Endothelial cell of umbilical vein (primary cell): ENCODE results near the gene ERAL1. TPM values are rescaled to one million over a fixed set of nuclear protein-coding genes. Genes with fewer than 3 reads are reported as not detected.

Experiments used
- BruUV-seq: library from RNA; stranded (reverse); fragments of 400-500 nt; replicated peaks from 2 replicates; lab custom pipeline; 2021; lab: Mats Ljungman, UMichigan
- CTCF ChIA-PET: fragments of 300-600, 350-600 bp; sonication (Branson Sonifier 250); formaldehyde crosslinking; loops from one replicate; lab custom pipeline; 2021; ENCODE audit warnings: antibody characterized with exemption, inconsistent platforms; lab: Charles Lee
- POLR2A ChIA-PET: fragments of 300-600, 350-600 bp; sonication (Branson Sonifier 250); formaldehyde crosslinking; loops from one replicate; lab custom pipeline; 2021; ENCODE audit warnings: antibody characterized with exemption, inconsistent platforms; lab: Charles Lee
- DNase-seq: peaks from one replicate; pipeline ENCODE4 v3.0.0-alpha.2; 2011; ENCODE audit warnings: low read depth, low spot score
- FAIRE-seq: peaks from 2 replicates; lab custom pipeline; 2011; peaks lifted over from hg19 to GRCh38; lab: Jason Lieb, UNC
- H2AFZ ChIP-seq: 2 replicates; pipeline ENCODE4 v1.6.0; 2012; ENCODE audit warnings: low read depth, low read length, control low read depth, inconsistent platforms
- H3K27ac ChIP-seq: 2 replicates; pipeline ENCODE4 v1.5.1; 2011; ENCODE audit warnings: low read depth, mild to moderate bottlenecking, control low read depth, low read length, moderate library complexity; ENCODE audit not compliant: insufficient read depth
- H3K27me3 ChIP-seq, 2 experiments: 2 replicates each; pipeline versions ENCODE4 v1.6.0 to v1.6.1; 2011; ENCODE audit warnings: low read length in 2 of 2, mixed read lengths in 1 of 2; ENCODE audit not compliant: control insufficient read depth in 2 of 2, insufficient read depth in 2 of 2
- H3K36me3 ChIP-seq, 2 experiments: 2 replicates in 1 of 2; 3 replicates in 1 of 2; pipeline ENCODE4 v1.5.1; 2011; ENCODE audit warnings: low read length in 2 of 2, mild to moderate bottlenecking in 1 of 2, moderate library complexity in 1 of 2; ENCODE audit not compliant: control insufficient read depth in 2 of 2, insufficient read depth in 2 of 2; ENCODE audit errors: extremely low read depth in 1 of 2
- H3K4me1 ChIP-seq: 3 replicates; pipeline ENCODE4 v1.5.1; 2011; ENCODE audit warnings: mild to moderate bottlenecking, low read length; ENCODE audit not compliant: control insufficient read depth, insufficient read depth; ENCODE audit errors: extremely low read depth
- H3K4me2 ChIP-seq: 2 replicates; pipeline ENCODE4 v1.6.1; 2011; ENCODE audit warnings: low read length, control low read depth, mixed read lengths; ENCODE audit not compliant: insufficient read depth
- H3K4me3 ChIP-seq, 3 experiments: fragments of 200-600 bp in 1 of 3; sonication (generic), shearing (Covaris generic) in 1 of 3; replicated peaks in 1 of 3; 2 replicates each; pipeline ENCODE4 v1.5.1; 2011 to 2016; ENCODE audit warnings: control low read depth in 3 of 3, low read length in 3 of 3, mild to moderate bottlenecking in 2 of 3, inconsistent platforms in 1 of 3, low read depth in 1 of 3, moderate library complexity in 1 of 3; ENCODE audit not compliant: insufficient read depth in 1 of 3
- H3K79me2 ChIP-seq: 2 replicates; pipeline ENCODE4 v1.6.0; 2012; ENCODE audit warnings: low read length, inconsistent platforms; ENCODE audit not compliant: control insufficient read depth, insufficient read depth
- H3K9ac ChIP-seq: replicated peaks from 2 replicates; pipeline ENCODE3; 2011; ENCODE audit warnings: low read length, control low read depth; ENCODE audit not compliant: insufficient read depth; ENCODE audit errors: extremely low read depth
- H3K9me1 ChIP-seq: replicated peaks from 3 replicates; pipeline ENCODE4 v1.6.0; 2011; ENCODE audit warnings: mild to moderate bottlenecking, low read length; ENCODE audit not compliant: control insufficient read depth, insufficient read depth; ENCODE audit errors: extremely low read depth
- H3K9me3 ChIP-seq: replicated peaks from 2 replicates; pipeline ENCODE4 v1.5.1; 2012; ENCODE audit warnings: low read length, inconsistent platforms; ENCODE audit not compliant: control insufficient read depth, insufficient read depth
- H4K20me1 ChIP-seq: replicated peaks from 2 replicates; pipeline ENCODE3; 2011; ENCODE audit warnings: mild to moderate bottlenecking, low read length; ENCODE audit not compliant: control insufficient read depth, insufficient read depth; ENCODE audit errors: extremely low read depth
- EZH2 ChIP-seq: IDR thresholded peaks from 2 replicates; pipeline ENCODE4 v1.6.1; 2012; ENCODE audit warnings: borderline replicate concordance, low read depth, mild to moderate bottlenecking, moderate library complexity, low read length, inconsistent platforms; ENCODE audit not compliant: severe bottlenecking
- GATA2 ChIP-seq: IDR thresholded peaks from 2 replicates; pipeline ENCODE4 v1.7.0; 2011; ENCODE audit warnings: low read depth, mild to moderate bottlenecking, moderate library complexity, mixed read lengths, low read length; ENCODE audit not compliant: insufficient read length, insufficient read depth
- MYC ChIP-seq: IDR thresholded peaks from one replicate; pipeline ENCODE4 v1.6.1; 2011; ENCODE audit warnings: mild to moderate bottlenecking, low read depth, low read length
- POLR2A ChIP-seq: IDR thresholded peaks from 2 replicates; pipeline ENCODE4 v1.6.1; 2012; ENCODE audit warnings: low read depth, mild to moderate bottlenecking, control low read depth, low read length
- POLR2AphosphoS5 ChIP-seq: IDR thresholded peaks from 2 replicates; pipeline ENCODE4 v1.6.1; 2012; ENCODE audit warnings: low read depth, mild to moderate bottlenecking, control low read depth, low read length, moderate library complexity; ENCODE audit not compliant: insufficient read depth
- dilution Hi-C: fragments of 300-500 bp; cut with MboI; formaldehyde crosslinking; loops from one replicate; pipeline ENCODE4 v1.15.0; 2019; ENCODE audit warnings: low sequenced_read_pairs; ENCODE audit not compliant: extremely low pct_ligation_motif_present
- intact Hi-C: fragments of 100-400 bp; cut with micrococcal nuclease; formaldehyde crosslinking; loops from one replicate; pipeline ENCODE4 v1.10.0; 2022
- polyA plus RNA-seq, 4 experiments: library from polyadenylated mRNA; depleted of rRNA in 3 of 4; stranded (reverse) in 3 of 4; unstranded in 1 of 4; fragments of >200 nt; gene quantifications; 2 replicates each; pipeline versions ENCODE4 v1.2.1 to v1.2.3, GENCODE V29; 2011 to 2012; ENCODE audit warnings: missing spikeins in 1 of 4
- total RNA-seq: library from RNA; stranded (reverse); gene quantifications from 2 replicates; pipeline ENCODE4 v1.2.3, GENCODE V29; 2021
- TF ChIP-seq, protein P1 (sequence below): IDR thresholded peaks from 2 replicates; pipeline ENCODE4 v1.6.1; 2011; ENCODE audit not compliant: insufficient read depth, insufficient read length
- TF ChIP-seq, protein P2 (sequence below), 2 donors: IDR thresholded peaks; 1 replicate in 1 of 2; 2 replicates in 1 of 2; pipeline ENCODE4 v1.5.1; 2011; ENCODE audit warnings: low read length in 2 of 2, mild to moderate bottlenecking in 2 of 2, moderate library complexity in 2 of 2, control low read depth in 1 of 2, inconsistent platforms in 1 of 2, low read depth in 1 of 2; ENCODE audit not compliant: insufficient read depth in 1 of 2; ENCODE audit errors: extremely low read depth in 1 of 2

Gene ERAL1
- total and polyA plus RNA-seq, 2 donors (not counting 3 experiments of a cell fraction or from before 2014, with no cell fraction given), result 58.0 to 86.6 TPM

DNA sequence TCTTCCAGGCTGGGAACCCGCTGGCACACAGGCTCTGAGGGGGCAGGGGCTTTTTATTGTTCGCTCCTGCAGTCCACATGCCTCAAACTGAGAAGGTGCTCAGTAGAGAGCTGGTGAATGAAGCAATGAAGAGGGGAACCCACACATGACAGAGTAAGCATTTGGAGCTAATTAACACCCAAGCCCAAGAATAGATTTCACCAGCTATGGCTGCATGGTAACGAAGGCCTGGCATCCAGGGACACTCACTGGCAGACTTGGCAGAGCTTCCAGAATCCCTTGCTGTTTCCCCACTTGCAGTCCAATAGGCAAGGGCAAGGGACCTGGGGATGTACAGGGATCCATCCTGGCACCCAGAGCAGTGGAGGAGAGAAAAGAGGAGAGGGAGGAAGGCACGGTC, 30.5 kb downstream of the ERAL1 start:
- Histone ChIP-seq H3K9ac (no peak overlapping the region), H4K20me1 (no peaks in the 10 kb centered on the region), H3K27ac (no peak overlapping the region), H2AFZ (no peak overlapping the region), H3K4me1 (peaks cover 5% of the 10 kb centered on the region), H3K27me3 (no peaks in the 10 kb centered on the region), H3K9me3 (no peaks in the 10 kb centered on the region), H3K4me3 (no peak overlapping the region), H3K9me1 (no peaks in the 10 kb centered on the region), H3K36me3 (peaks cover 8 to 49% of the 10 kb centered on the region in 2 experiments), H3K79me2 (no peaks in the 10 kb centered on the region), H3K4me2 (no peak overlapping the region)
- no TSS peak for BruUV-seq
- intact Hi-C loops (no loop called here), dilution Hi-C loops (no loop called here)
- POLR2A ChIA-PET, result no interaction called here
- CTCF ChIA-PET, result interaction anchor here (1.6 kb wide), 1 partner anchor 122 kb away, joined by 4 read pairs; no protein-coding TSS in a partner anchor
- FAIRE-seq (no peak), DNase-seq (no peak)
- TF ChIP-seq GATA2 (no peak), MYC (no peak), EZH2 (no peak), POLR2A (no peak), POLR2AphosphoS5 (no peak)
- TF ChIP-seq, protein P1, sequence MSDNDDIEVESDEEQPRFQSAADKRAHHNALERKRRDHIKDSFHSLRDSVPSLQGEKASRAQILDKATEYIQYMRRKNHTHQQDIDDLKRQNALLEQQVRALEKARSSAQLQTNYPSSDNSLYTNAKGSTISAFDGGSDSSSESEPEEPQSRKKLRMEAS, result no peak
- TF ChIP-seq, protein P2, sequence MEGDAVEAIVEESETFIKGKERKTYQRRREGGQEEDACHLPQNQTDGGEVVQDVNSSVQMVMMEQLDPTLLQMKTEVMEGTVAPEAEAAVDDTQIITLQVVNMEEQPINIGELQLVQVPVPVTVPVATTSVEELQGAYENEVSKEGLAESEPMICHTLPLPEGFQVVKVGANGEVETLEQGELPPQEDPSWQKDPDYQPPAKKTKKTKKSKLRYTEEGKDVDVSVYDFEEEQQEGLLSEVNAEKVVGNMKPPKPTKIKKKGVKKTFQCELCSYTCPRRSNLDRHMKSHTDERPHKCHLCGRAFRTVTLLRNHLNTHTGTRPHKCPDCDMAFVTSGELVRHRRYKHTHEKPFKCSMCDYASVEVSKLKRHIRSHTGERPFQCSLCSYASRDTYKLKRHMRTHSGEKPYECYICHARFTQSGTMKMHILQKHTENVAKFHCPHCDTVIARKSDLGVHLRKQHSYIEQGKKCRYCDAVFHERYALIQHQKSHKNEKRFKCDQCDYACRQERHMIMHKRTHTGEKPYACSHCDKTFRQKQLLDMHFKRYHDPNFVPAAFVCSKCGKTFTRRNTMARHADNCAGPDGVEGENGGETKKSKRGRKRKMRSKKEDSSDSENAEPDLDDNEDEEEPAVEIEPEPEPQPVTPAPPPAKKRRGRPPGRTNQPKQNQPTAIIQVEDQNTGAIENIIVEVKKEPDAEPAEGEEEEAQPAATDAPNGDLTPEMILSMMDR (IDR thresholded peaks at IDR 0.05; ENCODE audit: extremely low read depth in 1 of 2, insufficient read depth in 1 of 2, low read depth in 1 of 2, low read length in 2 of 2), result no peak
